Measurements from ENCODE around the gene GGNBP2.
"Not testable (repeated sequence)": the region's sequence is repeated elsewhere in the genome, so short reads cannot be mapped to it uniquely, and the experiment has no call there.

Gene GGNBP2

GRCh38 chr17:36544307-36545076 lies at the start of gene GGNBP2:
TSS of gene GGNBP2 (plus strand) at chr17:36544919. CDS start at chr17:36545725, 806 bp downstream.
- no peak for DNase-seq (ENCODE audit: low read depth)

- DNase-seq (ENCODE audit: low read depth): no peak
Observed at GRCh38 chr17:36495076-36495578, 49.6 kb upstream of the GGNBP2 start.

- DNase-seq (ENCODE audit: low read depth): no peak
Observed at GRCh38 chr17:36496018-36496789, 48.5 kb upstream of the GGNBP2 start.

- DNase-seq (ENCODE audit: low read depth): no peak
Observed at GRCh38 chr17:36498155-36498554, 46.6 kb upstream of the GGNBP2 start.

GRCh38 chr17:36498560-36499300 lies 46.0 kb upstream of the GGNBP2 start:
- DNase-seq (ENCODE audit: low read depth): no peak

- DNase-seq (ENCODE audit: low read depth): no peak
Observed at GRCh38 chr17:36500745-36501225, 43.9 kb upstream of the GGNBP2 start.

- DNase-seq (ENCODE audit: low read depth): no peak
Observed at GRCh38 chr17:36501351-36501750, 43.4 kb upstream of the GGNBP2 start.

- no peak for DNase-seq (ENCODE audit: low read depth)
Observed at GRCh38 chr17:36501963-36502362, 42.8 kb upstream of the GGNBP2 start.

- no peak for DNase-seq (ENCODE audit: low read depth)
Observed at GRCh38 chr17:36503456-36504155, 41.1 kb upstream of the GGNBP2 start.

GRCh38 chr17:36504156-36504545 lies 40.6 kb upstream of the GGNBP2 start:
- no peak for DNase-seq (ENCODE audit: low read depth)

- DNase-seq (ENCODE audit: low read depth): no peak
Observed at GRCh38 chr17:36505171-36505570, 39.5 kb upstream of the GGNBP2 start.

GRCh38 chr17:36506249-36506826 lies 38.4 kb upstream of the GGNBP2 start:
- no peak for DNase-seq (ENCODE audit: low read depth)

GRCh38 chr17:36506831-36507230 lies 37.9 kb upstream of the GGNBP2 start:
- no peak for DNase-seq (ENCODE audit: low read depth)

GRCh38 chr17:36507266-36507665 lies 37.5 kb upstream of the GGNBP2 start:
- DNase-seq (ENCODE audit: low read depth): no peak

- not testable (repeated sequence) for DNase-seq (ENCODE audit: low read depth)
Observed at GRCh38 chr17:36508439-36508838, 36.3 kb upstream of the GGNBP2 start.

- no peak for DNase-seq (ENCODE audit: low read depth)
Observed at GRCh38 chr17:36509272-36509985, 35.3 kb upstream of the GGNBP2 start.

- DNase-seq (ENCODE audit: low read depth): no peak
Observed at GRCh38 chr17:36510636-36511035, 34.1 kb upstream of the GGNBP2 start.

GRCh38 chr17:36511216-36511615 lies 33.5 kb upstream of the GGNBP2 start:
- no peak for DNase-seq (ENCODE audit: low read depth)

- no peak for DNase-seq (ENCODE audit: low read depth)
Observed at GRCh38 chr17:36512641-36513040, 32.1 kb upstream of the GGNBP2 start.

GRCh38 chr17:36514856-36515255 lies 29.9 kb upstream of the GGNBP2 start:
- no peak for DNase-seq (ENCODE audit: low read depth)

- no peak for DNase-seq (ENCODE audit: low read depth)
Observed at GRCh38 chr17:36515837-36516236, 28.9 kb upstream of the GGNBP2 start.

Measured in HS-27A (cell line).